HTR-8/SVneo (cell line): ENCODE measurements around the gene SLC26A1.

Experiments
- DNase-seq: peaks from one replicate; pipeline ENCODE4 v3.0.0; 2011; ENCODE audit warnings: low spot score, mixed read lengths; ENCODE audit not compliant: insufficient read length
- FAIRE-seq: peaks from 2 replicates; lab custom pipeline; 2011; peaks lifted over from hg19 to GRCh38; lab: Jason Lieb, UNC

The SLC26A1 gene

DNA sequence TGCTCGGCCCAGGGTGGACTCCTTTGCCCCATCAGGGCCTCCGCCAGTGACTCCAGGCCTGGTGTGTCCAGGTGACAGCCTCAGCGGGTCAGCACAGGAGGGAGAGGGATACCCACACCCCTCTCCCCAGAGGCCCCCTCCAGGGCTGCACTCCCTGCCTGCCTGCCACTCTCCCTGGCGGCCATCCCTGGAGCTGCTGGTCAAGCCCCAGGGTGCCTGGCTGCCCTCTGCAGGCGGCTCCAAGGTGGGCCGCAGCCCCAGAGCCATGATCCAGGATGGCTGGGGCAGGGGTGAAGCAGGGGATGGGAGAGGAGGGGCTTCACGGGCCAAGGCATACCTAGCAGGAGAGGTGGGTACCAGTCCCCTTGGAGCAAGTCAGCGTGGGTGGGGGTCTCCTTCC is 22.0 kb upstream of the SLC26A1 start:
- FAIRE-seq (no peak), DNase-seq (no peak)

DNA sequence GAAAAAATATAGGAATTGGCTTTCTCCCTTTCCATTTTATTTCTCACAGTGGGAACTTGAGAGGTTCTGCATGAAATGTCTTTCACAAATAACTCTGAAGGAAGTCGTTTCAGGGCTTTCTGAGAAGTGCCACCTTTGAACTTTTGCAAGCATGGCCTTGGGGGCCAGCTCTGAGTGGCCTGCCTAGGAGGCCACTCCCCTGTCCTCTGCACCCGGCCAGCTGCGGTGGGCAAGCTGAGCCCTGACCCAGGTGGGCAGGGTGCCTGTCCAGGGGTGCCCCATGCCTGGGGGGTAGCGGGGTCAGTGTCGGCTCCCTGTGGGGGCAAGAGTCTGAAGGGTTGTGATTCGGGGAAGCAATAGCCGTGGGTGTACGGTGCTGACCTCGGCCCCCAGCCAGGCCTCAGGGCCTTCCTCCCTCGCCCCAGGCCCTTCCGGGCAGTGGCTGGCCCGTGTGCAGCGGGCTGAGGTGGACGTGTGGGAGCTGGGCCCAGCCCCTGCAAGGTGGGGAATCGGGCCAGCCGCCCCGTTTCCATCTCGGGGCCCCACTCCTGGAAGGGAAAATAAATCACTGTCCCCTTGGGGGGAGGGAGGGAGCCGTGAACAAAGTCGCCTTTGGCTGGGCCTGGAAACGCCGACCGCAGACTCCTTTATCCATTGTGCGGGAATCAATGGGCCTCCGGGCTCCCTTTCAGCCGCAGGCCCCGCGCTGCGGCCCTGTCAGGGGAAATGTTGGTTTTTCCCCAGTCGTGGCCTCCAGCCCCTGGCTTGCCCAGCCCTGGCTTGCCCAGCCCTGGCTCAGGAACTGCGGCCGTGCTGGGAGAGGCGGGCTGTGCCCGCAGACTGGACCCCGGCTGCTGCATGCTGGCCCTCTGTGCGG is 21.3 kb upstream of the SLC26A1 start:
- FAIRE-seq (no peak), DNase-seq (no peak)

DNA sequence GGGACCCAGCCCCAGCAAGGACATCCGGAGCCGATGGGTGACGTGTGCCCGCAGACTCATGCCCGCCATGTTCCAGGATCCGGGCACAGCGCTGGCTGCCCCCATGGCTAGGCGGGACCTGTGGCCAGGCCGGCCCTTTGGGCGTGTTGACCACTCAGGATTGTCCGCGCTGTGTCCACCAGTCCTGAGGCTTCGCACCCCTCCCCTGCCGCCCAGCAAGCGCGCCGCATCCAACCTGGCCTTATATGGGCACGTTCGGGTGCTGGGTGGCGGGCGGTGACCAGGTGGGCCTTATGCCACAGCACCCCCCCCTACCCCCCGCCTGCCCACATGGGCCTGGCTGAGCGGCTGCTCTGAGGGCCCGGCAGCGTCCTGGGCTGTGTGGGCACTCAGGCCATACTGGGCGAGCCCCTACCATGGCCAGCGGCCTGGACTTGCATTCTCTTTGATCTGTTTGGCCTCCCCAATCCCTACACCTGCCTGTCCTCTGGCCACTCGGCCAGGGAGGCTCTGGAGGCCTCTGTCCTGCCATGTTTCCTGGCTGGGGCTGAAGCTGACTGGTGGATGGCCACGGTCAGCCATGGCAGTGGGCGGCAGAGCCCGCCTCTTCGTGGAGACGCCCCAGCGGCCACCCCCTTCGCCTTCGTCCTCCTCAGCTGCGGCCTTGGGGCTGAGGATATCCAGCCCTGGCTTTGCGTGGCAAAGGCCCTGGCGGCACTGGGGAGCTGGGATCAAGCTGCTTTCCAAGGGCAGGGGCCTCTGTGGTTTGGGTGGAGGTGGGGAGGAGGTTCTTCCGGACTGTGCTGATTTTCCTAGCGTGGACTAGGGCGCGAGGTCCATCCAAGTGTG is 20.2 kb upstream of the SLC26A1 start:
- FAIRE-seq: no peak
- DNase-seq: no peak

DNA sequence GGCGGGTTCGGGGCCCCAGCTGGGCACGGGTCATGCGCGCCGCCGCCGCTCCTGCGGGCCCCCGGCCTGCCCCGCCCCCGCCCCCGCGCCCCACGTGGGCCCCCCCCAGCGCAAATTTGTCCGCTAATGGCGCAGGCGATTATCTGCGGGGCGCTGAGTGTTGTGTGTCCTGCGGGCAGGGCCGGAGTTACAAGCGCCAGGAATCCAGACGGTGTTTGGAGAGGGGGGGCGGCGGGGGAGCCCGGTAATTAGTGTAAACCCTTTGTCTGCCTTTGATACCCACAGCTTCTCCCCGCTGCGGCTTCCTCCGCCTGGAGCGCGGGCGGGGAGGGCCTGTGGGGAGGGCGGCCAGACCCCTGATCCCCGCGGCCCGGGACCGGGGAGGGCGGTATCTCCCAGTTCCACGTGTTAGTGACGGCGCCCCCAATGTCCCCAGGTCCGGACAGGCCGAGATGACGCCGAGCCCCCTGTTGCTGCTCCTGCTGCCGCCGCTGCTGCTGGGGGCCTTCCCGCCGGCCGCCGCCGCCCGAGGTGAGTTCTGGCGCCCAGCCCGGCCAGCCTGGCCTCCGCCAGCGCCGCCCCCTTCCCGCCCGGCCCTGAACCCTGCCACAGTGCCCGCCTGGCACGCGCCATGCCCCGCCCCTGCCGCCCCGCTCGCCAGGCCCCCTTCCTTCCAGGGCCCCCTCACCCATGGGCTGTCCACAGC is 19.0 kb upstream of the SLC26A1 start:
- DNase-seq (no peak), FAIRE-seq (no peak)

DNA sequence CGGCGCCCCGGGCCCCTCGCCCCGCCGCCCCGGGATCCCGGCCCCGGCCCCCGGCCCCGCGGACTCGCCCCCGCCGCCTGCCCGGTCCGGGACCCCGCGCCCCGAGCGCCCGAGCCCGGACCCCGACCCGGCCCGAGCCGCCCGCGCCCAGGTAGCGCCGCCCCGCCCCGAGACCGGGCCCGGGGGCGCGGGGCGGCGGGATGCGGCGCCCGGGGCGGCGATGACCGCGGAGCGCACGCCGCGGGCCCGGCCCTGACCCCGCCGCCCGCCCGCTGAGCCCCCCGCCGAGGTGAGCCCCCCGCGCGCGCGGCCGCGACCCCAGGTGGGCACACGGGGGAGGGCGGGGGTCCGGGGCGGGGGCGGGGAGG is 18.4 kb upstream of the SLC26A1 start:
- FAIRE-seq (no peak), DNase-seq (no peak)

DNA sequence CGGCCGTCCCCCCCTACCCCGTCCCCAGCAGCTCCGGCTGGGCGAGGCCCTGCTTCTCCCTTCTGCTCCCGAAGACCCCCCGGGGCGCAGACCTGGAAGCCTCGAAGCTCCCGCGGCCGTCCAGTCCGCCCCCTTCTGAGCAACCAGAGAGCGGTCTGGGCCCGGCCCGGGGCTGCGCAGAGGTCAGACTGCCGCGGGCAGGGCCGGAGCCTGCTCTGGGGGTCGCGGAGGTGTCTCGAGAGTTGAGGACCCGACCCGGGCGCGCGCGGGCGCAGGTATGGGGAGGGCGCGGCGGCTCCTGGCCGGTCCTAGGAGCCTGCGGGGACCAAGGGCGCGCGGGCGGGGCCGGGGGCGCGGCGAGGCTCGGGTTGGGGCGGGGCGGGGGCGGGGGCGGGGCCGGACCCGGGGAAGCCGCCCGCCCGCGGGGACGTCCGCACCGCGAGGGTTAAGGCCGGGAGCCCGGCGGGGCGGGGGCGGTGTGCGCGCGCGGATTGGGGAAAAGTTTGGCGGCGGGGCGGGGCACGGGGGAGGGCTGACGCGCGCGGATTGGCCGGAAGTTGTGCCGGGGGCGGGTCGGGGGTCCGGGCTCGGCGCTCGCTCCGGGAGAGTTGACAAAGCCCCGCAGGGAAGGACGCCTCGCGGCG is 17.9 kb upstream of the SLC26A1 start, which contains the start of gene FGFRL1:
FGFRL1 (plus strand) TSS at position 605 of the 644 bp plus-strand sequence. CDS start 860 bp downstream, outside the sequence.
- DNase-seq (peak; percentile 91), FAIRE-seq (no peak)

DNA sequence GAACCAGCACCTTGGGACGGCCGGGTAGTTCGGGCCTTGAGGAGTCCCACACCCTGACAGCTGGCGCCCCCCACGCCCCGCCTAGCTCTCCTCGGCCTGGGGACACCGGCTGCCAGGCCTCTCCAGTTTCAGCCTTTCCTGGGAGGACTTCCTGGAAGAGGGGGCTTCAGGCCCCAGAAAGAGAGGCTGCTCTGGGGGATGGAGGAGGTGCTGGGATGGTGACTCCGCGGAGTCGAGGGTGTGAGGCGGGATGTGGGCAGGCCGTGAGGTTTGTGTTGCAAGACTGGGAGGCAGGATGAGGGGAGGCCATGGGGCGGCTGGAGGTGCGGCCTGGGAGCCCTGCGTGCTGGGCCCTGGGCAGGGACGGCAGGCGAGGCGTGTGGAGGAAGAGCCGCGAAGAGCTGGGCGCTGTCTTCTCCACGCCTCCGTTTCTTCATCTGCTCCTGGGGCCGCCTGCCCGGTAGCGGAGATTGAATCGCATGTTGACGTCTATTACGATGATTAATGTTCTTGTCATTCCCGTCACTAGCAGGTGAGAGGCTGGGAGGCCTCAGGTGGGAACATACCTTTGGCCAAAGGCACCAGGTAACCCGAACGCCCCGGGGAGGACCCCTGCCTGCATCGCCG is 17.3 kb upstream of the SLC26A1 start:
- DNase-seq (no peak), FAIRE-seq (no peak)

DNA sequence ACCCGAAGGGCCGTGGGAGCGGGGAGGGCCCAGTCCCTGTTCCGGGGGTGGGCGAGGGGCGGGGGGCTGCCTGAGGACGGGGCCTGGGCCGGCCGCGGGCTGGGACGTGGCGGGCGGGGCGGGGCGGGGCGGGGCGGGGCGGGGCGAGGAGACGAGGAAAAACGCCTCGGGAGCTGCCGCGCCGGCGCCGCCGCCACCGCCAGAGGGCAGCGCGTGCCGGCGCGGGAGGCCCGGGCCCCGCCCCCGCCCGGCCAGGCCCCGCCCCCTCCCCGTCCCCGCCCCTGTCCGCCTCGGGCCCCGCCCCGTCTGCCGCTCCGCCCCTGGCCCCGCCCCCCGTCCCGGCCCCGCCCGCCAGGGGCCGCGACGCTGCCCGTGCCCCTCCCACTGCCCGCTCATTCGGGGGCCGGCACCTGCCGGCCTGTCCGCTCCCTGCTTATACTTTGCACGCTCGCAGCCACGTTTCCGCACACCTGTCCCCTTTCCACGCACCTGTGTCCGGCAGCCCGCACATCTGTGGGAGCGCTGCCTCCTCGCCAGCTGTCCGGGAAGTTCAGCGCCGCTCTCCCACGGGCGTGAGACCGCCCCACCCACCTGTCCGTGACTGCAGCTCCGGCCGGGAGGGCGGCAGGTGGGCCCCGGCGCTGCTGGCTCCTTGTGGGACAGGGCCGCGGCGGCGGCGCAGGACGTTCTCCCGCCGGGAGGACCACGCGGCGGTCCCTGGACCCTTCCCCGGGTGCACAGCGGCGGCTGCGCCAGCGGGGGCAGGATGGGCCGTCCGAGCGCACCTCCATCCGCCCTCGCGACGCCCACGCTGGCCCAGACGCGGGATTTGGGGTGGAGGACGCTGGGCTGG is 16.6 kb upstream of the SLC26A1 start:
- FAIRE-seq: no peak
- peak; percentile 70 for DNase-seq

DNA sequence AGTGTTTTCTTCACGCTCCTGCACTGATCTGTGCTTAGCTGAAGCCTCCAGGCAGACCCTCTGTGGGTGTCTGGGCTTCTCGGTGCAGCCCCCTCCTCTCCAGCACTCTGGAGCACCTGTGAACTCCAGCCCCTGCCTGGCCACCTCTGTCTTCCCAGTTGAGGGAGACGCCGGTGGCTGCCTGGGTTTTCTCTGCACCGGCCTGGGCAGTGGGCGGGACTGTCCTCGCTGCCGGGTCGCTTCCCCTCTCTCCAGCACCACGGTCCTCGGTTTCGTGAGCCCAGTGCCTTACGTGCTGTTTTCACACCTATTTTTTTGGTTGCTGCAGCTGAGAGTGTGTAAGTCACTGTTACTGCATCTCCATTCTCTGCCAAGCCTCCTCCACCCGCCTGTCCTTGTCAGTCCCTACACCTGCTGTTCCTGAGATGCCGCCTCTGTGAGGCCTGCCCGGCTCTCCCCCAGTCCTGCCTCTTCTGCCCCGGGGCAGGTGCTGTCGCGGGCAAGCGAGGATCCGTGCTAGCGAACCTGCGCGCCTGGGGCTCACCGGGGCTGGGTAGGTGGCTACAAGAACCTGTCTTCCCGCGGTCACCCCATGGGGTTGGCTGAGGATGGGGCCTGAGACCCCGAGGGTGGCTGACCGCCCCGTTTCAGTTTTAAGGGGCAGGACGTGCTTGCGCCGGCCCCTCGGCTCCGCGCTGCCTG is 15.8 kb upstream of the SLC26A1 start:
- FAIRE-seq (no peak), DNase-seq (no peak)

DNA sequence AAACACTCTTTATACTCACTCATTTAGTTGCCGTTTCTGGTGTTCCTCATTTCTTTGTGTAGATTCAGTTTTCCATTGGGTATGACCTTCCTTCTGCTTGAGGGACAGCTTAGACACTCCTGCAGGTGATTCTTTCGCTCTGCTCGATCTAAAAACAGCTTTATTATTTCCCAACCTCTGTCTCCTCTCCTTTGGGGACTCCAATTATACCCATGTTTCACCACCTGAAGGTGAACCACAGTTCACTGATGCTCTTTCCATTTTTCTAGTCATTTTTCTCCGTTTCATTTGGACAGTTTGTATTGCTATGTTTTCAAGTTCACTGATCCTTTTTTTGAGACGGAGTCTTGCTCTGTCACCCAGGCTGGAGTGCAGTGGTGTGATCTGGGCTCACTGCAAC is 13.7 kb upstream of the SLC26A1 start:
- FAIRE-seq: no peak
- DNase-seq: no peak

DNA sequence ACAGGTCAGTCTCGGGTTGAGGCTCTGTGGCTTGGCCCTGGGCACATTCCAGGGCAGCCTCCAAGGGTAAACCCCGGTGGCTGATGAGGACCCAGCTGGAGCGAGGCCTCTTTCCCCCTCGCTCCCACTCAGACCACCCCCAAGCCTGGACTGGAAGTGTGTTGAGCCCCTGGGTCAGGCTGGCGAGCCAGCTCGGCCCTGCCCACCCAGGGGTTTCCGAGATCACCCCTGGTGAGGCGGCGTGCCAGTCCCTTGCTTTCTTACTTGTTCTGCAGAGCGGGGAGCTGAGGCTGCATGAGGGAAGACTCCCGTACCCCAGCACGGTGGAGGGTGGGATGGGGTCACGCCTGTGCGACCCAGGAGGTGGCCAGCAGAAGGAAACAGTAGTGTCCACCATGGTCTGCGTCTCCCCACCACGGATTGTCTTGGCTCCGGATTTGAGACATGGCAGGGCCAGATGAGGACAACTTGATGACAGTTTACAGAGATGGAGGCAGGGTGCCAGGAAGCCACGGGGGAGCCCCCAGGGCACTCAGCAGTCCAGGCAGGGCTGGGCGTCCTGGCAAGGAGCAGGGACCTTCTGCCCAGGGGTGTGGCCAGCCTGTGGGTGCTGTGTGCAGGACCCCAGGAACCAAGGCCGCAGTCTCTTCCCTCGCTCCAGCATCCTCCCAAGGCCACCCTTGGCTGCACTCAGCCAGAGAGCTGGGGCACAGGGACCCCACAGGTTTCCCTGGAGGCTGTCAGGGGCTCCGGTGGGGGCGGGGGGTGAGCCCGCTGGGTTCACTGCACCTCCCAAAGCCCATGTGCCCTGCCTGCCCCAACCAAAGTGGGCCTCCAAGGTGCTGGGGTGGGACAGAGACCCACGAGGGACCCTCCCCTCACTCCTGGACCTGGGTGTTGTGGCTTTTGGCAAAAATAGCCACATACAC is 11.6 kb upstream of the SLC26A1 start:
- DNase-seq (no peak), FAIRE-seq (no peak)

DNA sequence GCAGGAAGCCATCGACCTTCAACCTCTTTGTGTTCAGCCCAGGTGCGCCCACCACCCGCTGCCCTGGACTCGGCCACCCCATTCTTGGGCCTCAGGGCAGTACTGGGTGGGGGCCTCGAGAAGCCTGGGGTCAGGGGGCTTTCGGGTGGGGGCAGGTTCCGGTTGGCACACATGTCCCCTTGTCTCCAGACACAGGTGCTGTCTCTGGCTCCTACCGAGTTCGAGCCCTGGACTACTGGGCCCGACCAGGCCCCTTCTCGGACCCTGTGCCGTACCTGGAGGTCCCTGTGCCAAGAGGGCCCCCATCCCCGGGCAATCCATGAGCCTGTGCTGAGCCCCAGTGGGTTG is 10.8 kb upstream of the SLC26A1 start:
- FAIRE-seq: no peak

DNA sequence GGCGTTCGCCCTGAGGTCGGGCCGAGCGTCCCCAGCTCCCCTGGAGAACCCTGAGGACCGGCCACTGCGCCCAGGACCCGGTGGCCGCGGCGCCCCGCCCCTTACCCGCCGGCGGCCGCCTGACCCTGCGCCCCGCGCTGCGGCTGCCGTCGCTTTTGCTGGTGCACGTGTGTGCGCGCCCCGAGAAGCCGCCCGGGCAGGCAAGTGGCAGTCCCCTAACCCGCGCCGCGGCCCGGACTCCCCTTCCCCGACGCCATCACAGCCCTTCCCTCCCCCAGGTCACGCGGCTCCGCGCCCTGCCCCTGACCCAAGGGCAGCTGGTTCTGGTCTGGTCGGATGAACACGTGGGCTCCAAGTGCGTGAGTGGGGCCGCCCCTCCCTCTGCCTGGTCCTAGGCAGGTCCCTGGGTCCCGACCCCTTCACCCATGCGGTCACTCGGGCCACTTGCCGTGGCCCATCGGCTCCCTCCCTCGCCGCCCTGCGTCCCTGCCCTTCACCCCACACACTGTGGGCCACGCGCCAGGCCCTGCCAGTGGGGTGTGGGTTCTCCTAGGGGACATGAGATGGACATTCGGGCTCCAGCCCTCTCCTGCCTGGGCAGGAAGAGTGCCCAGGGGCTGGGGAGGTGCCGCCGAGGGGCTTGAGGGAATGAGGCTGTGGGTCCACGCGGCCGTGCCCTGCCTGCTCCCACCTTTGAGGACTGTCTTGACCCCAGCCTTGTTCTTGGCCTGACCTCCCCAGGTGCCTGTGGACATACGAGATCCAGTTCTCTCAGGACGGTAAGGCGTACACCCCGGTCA is 10.3 kb upstream of the SLC26A1 start:
- FAIRE-seq (no peak), DNase-seq (no peak)

More for the DNA sequence above, 10.8 kb upstream of the SLC26A1 start:
- no peak for DNase-seq

DNA sequence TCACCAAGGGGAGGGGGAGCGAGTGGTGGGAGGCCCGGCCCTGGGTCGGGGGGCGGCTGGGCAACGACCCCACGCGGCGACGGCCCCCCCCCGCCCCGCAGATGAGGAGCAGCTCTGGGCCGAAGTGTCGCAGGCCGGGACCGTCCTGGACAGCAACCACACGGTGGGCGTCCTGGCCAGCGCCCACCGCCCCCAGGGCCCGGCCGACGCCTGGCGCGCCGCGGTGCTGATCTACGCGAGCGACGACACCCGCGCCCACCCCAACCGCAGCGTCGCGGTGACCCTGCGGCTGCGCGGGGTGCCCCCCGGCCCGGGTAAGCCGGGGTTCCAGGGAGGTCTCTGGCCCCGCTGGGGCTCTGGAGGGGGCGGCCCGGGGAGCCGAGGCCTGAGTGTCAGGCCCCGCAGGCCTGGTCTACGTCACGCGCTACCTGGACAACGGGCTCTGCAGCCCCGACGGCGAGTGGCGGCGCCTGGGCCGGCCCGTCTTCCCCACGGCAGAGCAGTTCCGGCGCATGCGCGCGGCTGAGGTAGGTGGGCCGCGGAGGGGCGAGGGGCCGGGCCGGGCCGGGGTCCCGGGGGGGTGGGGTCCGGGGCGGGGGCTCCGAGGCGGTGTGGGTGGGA is 9.5 kb upstream of the SLC26A1 start:
- DNase-seq (no peak), FAIRE-seq (no peak)

DNA sequence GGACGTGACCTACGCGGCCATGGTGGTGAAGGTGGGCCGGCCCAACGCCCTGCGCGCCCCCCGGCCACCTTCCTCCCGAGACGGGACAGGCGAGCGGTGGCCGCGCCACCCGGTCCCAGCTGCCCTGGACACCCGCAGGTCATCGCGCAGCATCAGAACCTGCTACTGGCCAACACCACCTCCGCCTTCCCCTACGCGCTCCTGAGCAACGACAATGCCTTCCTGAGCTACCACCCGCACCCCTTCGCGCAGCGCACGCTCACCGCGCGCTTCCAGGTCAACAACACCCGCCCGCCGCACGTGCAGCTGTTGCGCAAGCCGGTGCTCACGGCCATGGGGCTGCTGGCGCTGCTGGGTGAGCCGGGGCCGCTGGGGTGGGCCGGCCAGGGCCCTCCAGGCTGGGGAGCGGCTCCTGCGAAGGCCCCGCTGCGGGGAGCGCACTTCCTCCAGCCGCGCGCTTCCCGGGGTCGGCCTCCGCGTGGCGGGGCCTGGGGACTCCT is 9.0 kb upstream of the SLC26A1 start:
- no peak for FAIRE-seq
- no peak for DNase-seq

DNA sequence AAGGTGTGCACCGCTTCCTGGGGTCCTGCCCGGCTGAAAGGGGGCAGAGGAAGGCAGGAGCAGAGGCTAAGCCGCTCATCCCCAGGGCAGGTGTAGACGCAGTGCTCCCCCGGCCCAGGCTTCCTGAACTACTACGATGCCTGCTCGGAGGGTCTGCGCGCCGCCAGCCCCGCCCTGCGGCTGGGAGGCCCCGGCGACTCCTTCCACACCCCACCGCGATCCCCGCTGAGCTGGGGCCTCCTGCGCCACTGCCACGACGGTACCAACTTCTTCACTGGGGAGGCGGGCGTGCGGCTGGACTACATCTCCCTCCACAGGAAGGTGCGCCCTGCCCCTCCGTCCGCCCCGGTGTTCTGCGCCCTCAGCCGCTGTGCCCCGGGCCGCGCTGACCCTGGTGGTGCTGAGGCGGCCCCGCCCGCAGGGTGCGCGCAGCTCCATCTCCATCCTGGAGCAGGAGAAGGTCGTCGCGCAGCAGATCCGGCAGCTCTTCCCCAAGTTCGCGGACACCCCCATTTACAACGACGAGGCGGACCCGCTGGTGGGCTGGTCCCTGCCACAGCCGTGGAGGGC is 8.4 kb upstream of the SLC26A1 start:
- no peak for DNase-seq
- no peak for FAIRE-seq
